K562 (cell line): ENCODE results near the gene NDUFAF2. TPM values are rescaled to one million over a fixed set of nuclear protein-coding genes. Genes with fewer than 3 reads are reported as not detected.

ENCODE experiments used
- EZH2 ChIP-seq: IDR thresholded peaks from 2 replicates; pipeline ENCODE4 v1.6.1; 2012; ENCODE audit warnings: low read depth, mild to moderate bottlenecking, inconsistent platforms, low read length, borderline replicate concordance
- FOXK1 ChIP-seq: sonication (generic); formaldehyde crosslinking; IDR thresholded peaks from 2 replicates; pipeline ENCODE4 v1.8.0; 2022; ENCODE audit warnings: missing genetic modification reagents, mild to moderate bottlenecking, borderline replicate concordance
- IFI16 ChIP-seq: fragments of 250-450 bp; sonication (Bioruptor Pico); IDR thresholded peaks from 2 replicates; pipeline ENCODE4 v2.1.2; 2022; ENCODE audit warnings: mild to moderate bottlenecking, inconsistent platforms
- MTF1 ChIP-seq: fragments of 250-450 bp; sonication (Bioruptor Pico); IDR thresholded peaks from 2 replicates; pipeline ENCODE4 v1.9.0; 2021; ENCODE audit warnings: moderate library complexity, mild to moderate bottlenecking, inconsistent platforms, borderline replicate concordance
- NCOA6 ChIP-seq: fragments of 450-650 bp; IDR thresholded peaks from 2 replicates; pipeline ENCODE4 v1.6.1; 2017; ENCODE audit warnings: mild to moderate bottlenecking
- NEUROD1 ChIP-seq: fragments of 150-350 bp; IDR thresholded peaks from 2 replicates; pipeline ENCODE4 v1.6.1; 2014; ENCODE audit warnings: borderline replicate concordance, low read length, low read depth; ENCODE audit not compliant: partially characterized antibody
- NR4A1 ChIP-seq, 2 experiments: fragments of 250-450 bp in 1 of 2; fragments of 450-650 bp in 1 of 2; sonication (Bioruptor Pico) in 1 of 2; IDR thresholded peaks; 2 replicates each; pipeline versions ENCODE4 v1.4.0 to v1.6.1; 2016 to 2020; ENCODE audit warnings: mild to moderate bottlenecking in 2 of 2, missing compliant biosample characterization in 1 of 2, missing genetic modification characterization in 1 of 2, moderate library complexity in 1 of 2
- POU5F1 ChIP-seq: fragments of 150-350 bp; IDR thresholded peaks from 2 replicates; pipeline ENCODE4 v1.6.1; 2014; ENCODE audit warnings: borderline replicate concordance, low read length, low read depth, mild to moderate bottlenecking; ENCODE audit not compliant: partially characterized antibody
- RBBP5 ChIP-seq: fragments of 200-600 bp; sonication (generic); IDR thresholded peaks from 2 replicates; pipeline ENCODE4 v1.6.1; 2012; ENCODE audit warnings: borderline replicate concordance, mild to moderate bottlenecking, low read length, control low read depth, inconsistent platforms; ENCODE audit not compliant: insufficient read depth, poor library complexity, severe bottlenecking
- RBM34 ChIP-seq: fragments of 200-400 bp; formaldehyde crosslinking; IDR thresholded peaks from 2 replicates; pipeline ENCODE4 v1.6.1; 2018; ENCODE audit warnings: low read length, borderline replicate concordance; ENCODE audit not compliant: insufficient read depth
- U2AF2 ChIP-seq: fragments of 200-400 bp; formaldehyde crosslinking; optimal IDR thresholded peaks from 2 replicates; pipeline ENCODE3; 2017; ENCODE audit warnings: low read depth, mild to moderate bottlenecking, low read length
- ZNF507 ChIP-seq: conservative IDR thresholded peaks from 2 replicates; pipeline ENCODE4 v1.6.1; 2017; ENCODE audit warnings: missing genetic modification characterization, missing compliant biosample characterization
- polyA plus RNA-seq, 8 experiments: library from polyadenylated mRNA; depleted of rRNA in 4 of 8; stranded (reverse) in 5 of 8; unstranded in 3 of 8; fragments of >200 nt; fragmentation: Nextera tagmentation in 2 of 8; fragmentation: Illumina TruSeq in 1 of 8; extraction: Ambion mirVana in 2 of 8; extraction: Trizol in 1 of 8; gene quantifications; 2 replicates each; pipeline versions ENCODE4 v1.2.1 to v1.2.3, GENCODE V29; 2011 to 2014; ENCODE audit warnings: inconsistent platforms in 1 of 8, missing spikeins in 1 of 8
- total RNA-seq, 7 experiments: library from RNA; depleted of rRNA in 6 of 7; stranded (reverse); fragments of >200 nt in 6 of 7; fragmentation: Illumina TruSeq in 2 of 7; extraction: Trizol in 2 of 7; gene quantifications; 2 replicates each; pipeline versions ENCODE4 v1.2.1 to v1.2.3, GENCODE V29; 2011 to 2021; ENCODE audit warnings: low replicate concordance in 1 of 7
- TF ChIP-seq, protein P1 (sequence below): IDR thresholded peaks from 2 replicates; pipeline ENCODE4 v1.6.1; 2016; ENCODE audit warnings: missing genetic modification characterization, missing compliant biosample characterization
- TF ChIP-seq, protein P2 (sequence below): fragments of 450-650 bp; IDR thresholded peaks from 2 replicates; pipeline ENCODE4 v1.6.1; 2016; ENCODE audit warnings: antibody characterized with exemption
- TF ChIP-seq, protein P3 (sequence below): fragments of 250-450 bp; sonication (Bioruptor Pico); IDR thresholded peaks from 2 replicates; pipeline ENCODE4 v1.5.0; 2022; ENCODE audit warnings: mild to moderate bottlenecking

The NDUFAF2 gene
- total and polyA plus RNA-seq, 9 of the 15 experiments (the other 6 are each of a cell fraction or from before 2014, with no cell fraction given), result 56.0 to 155 (median 95.9) TPM

DNA sequence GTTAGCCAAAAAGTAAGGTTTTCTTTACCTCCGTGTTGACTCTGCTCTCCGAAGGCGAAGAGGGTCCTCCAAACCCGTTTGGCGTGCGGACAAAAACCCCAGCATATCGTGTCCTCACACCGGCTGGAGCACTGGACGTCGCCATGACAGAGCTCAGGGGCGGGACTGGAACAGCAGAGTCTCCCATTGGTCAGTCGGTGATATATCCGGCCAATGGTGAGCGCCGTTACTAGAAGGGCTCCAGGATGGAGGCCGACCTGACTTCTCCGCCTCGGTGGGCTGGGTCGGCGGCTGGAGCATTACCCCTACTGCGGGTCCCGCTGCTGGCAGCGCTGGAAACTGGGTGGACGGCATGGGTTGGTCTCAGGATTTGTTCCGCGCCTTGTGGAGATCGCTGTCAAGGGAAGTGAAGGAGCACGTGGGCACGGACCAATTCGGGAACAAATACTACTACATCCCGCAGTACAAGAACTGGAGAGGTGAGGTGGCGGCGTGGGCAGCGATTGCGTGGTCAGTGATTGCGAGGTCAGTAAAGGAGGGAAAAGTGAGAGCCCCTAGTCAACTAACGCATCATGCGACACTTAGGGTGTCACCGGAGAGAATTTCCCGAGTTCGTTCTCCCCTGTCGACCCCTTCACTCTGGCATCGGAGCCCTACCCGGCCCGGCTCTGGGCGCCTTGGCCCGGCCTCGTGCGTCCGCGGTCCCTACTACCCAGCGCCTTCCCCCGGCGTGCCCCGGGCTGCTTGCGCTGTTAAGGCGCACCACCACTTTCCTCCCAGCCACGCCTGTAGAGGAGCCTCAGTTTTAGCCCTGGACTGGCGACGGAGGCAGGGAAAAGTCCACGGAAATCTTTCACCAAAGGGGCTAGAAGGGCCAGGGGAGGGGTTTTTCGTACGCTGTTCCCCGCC is at the start of gene NDUFAF2, which contains the start of gene ERCC8 (continued):
- TF ChIP-seq, protein P1, sequence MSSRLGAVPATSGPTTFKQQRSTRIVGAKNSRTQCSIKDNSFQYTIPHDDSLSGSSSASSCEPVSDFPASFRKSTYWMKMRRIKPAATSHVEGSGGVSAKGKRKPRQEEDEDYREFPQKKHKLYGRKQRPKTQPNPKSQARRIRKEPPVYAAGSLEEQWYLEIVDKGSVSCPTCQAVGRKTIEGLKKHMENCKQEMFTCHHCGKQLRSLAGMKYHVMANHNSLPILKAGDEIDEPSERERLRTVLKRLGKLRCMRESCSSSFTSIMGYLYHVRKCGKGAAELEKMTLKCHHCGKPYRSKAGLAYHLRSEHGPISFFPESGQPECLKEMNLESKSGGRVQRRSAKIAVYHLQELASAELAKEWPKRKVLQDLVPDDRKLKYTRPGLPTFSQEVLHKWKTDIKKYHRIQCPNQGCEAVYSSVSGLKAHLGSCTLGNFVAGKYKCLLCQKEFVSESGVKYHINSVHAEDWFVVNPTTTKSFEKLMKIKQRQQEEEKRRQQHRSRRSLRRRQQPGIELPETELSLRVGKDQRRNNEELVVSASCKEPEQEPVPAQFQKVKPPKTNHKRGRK, result no peak
- TF ChIP-seq POU5F1 (no peak), U2AF2 (no peak), NCOA6 (no peak), EZH2 (no peak), RBM34 (no peak), NEUROD1 (peak; percentile 64), RBBP5 (peak; percentile 90), ZNF507 (no peak), NR4A1 (CRISPR knock-in tag; IDR thresholded peaks at IDR 0.05) (no peak), NR4A1 (tag; IDR thresholded peaks at IDR 0.05) (no peak), MTF1 (CRISPR knock-in tag) (no peak), FOXK1 (CRISPR knock-in tag) (peak; percentile 44; the same call in 1 of the 2 replicates), IFI16 (CRISPR knock-in tag) (no peak)
- TF ChIP-seq, protein P2, sequence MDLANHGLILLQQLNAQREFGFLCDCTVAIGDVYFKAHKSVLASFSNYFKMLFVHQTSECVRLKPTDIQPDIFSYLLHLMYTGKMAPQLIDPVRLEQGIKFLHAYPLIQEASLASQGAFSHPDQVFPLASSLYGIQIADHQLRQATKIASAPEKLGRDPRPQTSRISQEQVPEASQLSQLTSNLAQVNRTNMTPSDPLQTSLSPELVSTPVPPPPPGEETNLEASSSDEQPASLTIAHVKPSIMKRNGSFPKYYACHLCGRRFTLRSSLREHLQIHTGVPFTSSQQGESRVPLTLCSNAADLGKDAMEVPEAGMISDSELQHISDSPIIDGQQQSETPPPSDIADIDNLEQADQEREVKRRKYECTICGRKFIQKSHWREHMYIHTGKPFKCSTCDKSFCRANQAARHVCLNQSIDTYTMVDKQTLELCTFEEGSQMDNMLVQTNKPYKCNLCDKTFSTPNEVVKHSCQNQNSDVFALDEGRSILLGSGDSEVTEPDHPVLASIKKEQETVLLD, result no peak
- TF ChIP-seq, protein P3, sequence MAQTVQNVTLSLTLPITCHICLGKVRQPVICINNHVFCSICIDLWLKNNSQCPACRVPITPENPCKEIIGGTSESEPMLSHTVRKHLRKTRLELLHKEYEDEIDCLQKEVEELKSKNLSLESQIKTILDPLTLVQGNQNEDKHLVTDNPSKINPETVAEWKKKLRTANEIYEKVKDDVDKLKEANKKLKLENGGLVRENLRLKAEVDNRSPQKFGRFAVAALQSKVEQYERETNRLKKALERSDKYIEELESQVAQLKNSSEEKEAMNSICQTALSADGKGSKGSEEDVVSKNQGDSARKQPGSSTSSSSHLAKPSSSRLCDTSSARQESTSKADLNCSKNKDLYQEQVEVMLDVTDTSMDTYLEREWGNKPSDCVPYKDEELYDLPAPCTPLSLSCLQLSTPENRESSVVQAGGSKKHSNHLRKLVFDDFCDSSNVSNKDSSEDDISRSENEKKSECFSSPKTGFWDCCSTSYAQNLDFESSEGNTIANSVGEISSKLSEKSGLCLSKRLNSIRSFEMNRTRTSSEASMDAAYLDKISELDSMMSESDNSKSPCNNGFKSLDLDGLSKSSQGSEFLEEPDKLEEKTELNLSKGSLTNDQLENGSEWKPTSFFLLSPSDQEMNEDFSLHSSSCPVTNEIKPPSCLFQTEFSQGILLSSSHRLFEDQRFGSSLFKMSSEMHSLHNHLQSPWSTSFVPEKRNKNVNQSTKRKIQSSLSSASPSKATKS, result no peak
